ENCODE data around the gene MUC12.

DNA sequence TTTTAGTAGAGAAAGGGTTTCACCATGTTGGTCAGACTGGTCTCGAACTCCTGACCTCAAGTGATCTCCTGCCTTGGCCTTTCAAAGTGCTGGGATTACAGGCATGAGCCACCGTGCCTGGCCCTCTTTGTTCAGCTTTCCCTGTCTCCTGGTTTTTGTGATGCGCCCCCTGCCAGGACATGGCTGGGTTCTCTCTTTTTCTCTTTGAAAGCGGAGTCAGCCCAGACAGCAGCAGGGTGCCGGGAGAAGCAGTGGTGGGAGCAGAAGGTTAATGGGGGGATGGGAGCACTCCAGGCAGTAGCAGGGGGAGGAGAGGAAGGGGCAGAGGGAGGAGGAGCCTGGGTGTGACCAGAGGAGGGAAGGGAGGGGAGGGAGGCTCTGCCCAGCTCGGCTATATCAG is 18.2 kb upstream of the MUC12 start:
- TF ChIP-seq EZH2 (IDR thresholded peaks at IDR 0.05; ENCODE audit: low read depth) (no peak), CTCF (conservative IDR thresholded peaks at IDR 0.05) (no peak)
